Lower leg skin (tissue), 4 donors: Measurements from ENCODE around the gene ZSWIM2. TPM values are rescaled to one million over a fixed set of nuclear protein-coding genes. Genes with fewer than 3 reads are reported as not detected.
A peak's percentile ranks its signal among the peaks of the same experiment; 100 is the strongest.

Experiments used
- DNase-seq, 2 donors: peaks; one replicate each; pipeline ENCODE4 v3.0.0-alpha.2; 2019; ENCODE audit warnings: low spot score in 2 of 2
- H3K4me3 ChIP-seq: fragments of 200-600 bp; sonication (generic); 2 replicates; pipeline ENCODE4 v1.5.1; 2017; ENCODE audit warnings: mild to moderate bottlenecking, low read depth; ENCODE audit not compliant: poor library complexity, severe bottlenecking
- POLR2A ChIP-seq, 2 donors: fragments of 450-650 bp; IDR thresholded peaks; one replicate each; pipeline ENCODE4 v1.6.1; 2016 to 2017; ENCODE audit warnings: antibody characterized with exemption in 2 of 2, mild to moderate bottlenecking in 1 of 2, moderate library complexity in 1 of 2
- WGBS, 2 donors: methylation state at CpG; one replicate each; pipeline ENCODE4 v1.1.5; 2018; 5-methylcytosine and 5-hydroxymethylcytosine counted together
- intact Hi-C: fragments of 100-400 bp; cut with DNase I; formaldehyde crosslinking; loops from one replicate; pipeline ENCODE4 v1.15.0; 2023; ENCODE audit warnings: low total_unique reads
- total RNA-seq, 4 donors: library from RNA; depleted of rRNA; stranded (reverse); fragments of >200 nt; gene quantifications; one replicate each; pipeline ENCODE4 v1.1.0, GENCODE V29; 2016
- TF ChIP-seq, protein P1 (sequence below), 3 donors: fragments of 450-650 bp; IDR thresholded peaks; one replicate each; pipeline ENCODE4 v1.5.1; 2016; ENCODE audit warnings: antibody characterized with exemption in 3 of 3, mild to moderate bottlenecking in 3 of 3, moderate library complexity in 2 of 3

ZSWIM2 gene
- total RNA-seq, 4 donors from 2014 or later, result not detected

DNA sequence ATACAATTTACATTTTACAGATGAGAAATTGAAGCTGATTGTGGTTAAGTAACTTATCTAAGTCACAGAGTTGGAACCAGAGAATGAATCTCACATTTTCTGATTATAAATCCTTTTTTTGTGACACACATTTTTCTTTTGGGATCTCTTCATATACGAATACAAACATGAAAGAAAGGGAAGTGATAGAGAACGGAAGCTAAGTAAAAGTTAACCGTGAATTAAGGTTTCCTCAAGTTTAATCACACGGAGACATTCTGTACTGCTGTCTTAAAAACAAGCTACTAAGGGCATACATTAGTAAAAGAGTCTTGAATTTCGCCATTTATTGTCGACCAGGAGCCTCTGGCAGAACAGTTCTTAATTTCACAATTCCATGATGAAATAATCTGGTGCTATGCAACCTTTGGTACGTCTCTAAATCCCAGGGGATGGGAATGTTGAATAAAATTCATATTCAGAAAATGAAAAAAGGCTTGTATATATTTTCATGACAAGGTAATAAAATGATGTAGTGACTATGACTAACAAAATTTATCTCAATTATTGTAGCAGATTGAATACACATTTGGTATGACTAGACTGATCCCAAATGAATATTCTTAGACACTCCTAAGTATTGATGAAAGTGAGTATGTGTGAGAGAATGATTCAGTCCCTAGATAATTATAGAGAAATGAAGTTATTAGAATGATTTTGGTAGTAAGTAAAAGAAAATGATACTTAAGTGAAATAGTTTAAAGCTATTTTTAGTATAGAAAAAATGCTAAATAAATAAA, 40.3 kb upstream of the ZSWIM2 start:
- intact Hi-C loops, result no loop called here
- DNase-seq, result no peak
- WGBS, 2 donors, result 44 to 58% methylated on average over 7 of the region's 7 CpGs
- H3K4me3 ChIP-seq, result no peak overlapping the region
- TF ChIP-seq, protein P1, sequence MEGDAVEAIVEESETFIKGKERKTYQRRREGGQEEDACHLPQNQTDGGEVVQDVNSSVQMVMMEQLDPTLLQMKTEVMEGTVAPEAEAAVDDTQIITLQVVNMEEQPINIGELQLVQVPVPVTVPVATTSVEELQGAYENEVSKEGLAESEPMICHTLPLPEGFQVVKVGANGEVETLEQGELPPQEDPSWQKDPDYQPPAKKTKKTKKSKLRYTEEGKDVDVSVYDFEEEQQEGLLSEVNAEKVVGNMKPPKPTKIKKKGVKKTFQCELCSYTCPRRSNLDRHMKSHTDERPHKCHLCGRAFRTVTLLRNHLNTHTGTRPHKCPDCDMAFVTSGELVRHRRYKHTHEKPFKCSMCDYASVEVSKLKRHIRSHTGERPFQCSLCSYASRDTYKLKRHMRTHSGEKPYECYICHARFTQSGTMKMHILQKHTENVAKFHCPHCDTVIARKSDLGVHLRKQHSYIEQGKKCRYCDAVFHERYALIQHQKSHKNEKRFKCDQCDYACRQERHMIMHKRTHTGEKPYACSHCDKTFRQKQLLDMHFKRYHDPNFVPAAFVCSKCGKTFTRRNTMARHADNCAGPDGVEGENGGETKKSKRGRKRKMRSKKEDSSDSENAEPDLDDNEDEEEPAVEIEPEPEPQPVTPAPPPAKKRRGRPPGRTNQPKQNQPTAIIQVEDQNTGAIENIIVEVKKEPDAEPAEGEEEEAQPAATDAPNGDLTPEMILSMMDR (IDR thresholded peaks at IDR 0.05), result no peak
- TF ChIP-seq POLR2A (IDR thresholded peaks at IDR 0.05), result no peak

DNA sequence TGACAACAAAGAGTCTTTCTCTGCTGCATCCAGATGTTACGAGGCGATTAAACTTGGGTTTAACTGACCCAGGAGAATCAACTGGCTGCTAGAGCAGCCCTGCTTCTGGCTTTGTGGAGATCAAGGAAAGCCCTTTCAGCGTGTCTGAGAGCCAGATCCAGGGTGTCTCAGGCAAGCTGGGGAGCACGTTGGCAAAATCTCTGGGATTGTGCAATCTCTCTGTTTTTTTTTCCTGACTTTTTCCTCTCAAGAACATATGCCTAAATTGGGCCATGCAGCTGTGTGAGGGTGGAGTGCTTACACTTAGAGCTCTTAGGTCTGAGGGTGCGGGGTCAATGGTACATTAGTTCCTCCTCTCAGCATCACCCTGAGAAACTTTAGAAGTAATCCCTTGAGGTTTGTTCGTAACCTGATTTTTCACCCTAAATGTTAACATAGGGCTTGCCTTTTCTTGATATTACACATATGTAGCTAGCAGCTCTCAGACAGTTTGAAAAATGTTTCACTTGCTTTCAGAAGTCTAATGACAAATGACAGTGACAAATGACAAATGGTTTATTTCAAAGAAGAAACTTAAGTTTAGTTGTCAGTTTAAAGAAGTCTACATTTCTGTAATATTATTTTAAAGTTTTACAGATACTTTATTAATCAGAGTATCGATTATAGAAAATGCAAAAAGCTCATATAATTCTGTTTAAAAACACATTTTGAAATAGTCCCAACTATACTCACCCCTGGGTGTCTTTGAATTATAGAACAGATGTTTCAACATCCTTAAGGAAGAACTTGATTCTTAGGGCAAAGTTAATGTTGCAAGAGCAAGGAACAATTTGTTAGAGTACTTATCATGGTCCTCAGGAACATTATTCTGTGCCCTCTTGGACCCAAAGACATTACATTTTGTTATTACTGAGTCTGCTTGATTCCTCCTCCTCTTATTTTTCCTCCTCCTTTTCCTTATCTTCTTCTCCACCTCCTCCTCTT, 38.4 kb upstream of the ZSWIM2 start:
- DNase-seq, result peak; percentile 57 to 87
- intact Hi-C loops, result no loop called here

DNA sequence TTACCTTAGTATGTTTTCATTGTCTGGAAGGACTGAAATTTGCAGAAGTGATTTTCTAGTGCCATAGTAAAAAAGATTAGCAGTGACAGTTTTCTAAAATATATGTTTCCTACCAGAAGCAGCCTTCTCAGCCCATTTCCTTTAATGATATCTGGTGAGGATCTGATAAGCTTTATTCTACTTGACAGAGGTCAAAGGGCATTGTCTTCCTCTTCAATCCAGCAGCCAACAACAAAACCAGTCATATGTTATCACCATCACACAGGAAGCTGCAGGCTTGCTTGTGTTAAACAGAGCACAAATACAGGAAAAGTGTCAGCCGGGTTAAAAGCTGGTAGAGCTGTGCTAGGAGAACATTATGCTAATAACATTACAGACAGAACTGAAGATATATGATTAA, 35.6 kb upstream of the ZSWIM2 start:
- TF ChIP-seq, protein P1 (IDR thresholded peaks at IDR 0.05), result no peak
- no peak for TF ChIP-seq POLR2A (IDR thresholded peaks at IDR 0.05)
- intact Hi-C loops, result no loop called here
- no peak for DNase-seq
- no peak overlapping the region for H3K4me3 ChIP-seq
- 37 to 53% methylated on average over 1 of the region's 1 CpG for WGBS, 2 donors

More for the DNA sequence above, 38.4 kb upstream of the ZSWIM2 start:
- no peak for TF ChIP-seq POLR2A (IDR thresholded peaks at IDR 0.05)
- TF ChIP-seq, protein P1 (IDR thresholded peaks at IDR 0.05), result no peak
- H3K4me3 ChIP-seq, result no peak overlapping the region
- WGBS, 2 donors, result 45% methylated on average over 7 of the region's 7 CpGs

DNA sequence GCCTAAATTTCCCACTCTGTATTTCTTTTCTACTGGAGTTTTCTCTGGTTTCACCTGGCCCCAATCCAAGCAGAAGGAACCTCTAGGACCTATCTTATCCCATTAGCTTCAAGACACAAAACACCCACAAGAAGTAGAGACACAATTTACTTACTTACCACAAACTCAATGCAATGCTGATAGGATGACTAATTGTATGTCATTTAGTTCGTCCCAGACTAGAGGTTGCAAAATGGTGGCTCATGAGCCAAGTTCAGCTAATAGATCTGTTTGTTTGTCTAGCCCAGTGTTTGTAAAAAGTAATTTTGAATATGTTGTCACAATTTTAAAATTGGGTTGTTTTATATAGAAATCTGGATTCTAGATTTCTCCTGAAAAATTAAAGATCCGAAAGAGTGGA, 34.7 kb upstream of the ZSWIM2 start:
- TF ChIP-seq, protein P1 (IDR thresholded peaks at IDR 0.05), result no peak
- no peak for TF ChIP-seq POLR2A (IDR thresholded peaks at IDR 0.05)
- whole genome bisulfite sequencing, 2 donors, result 75 to 84% methylated on average over 2 of the region's 2 CpGs
- no peak overlapping the region for H3K4me3 ChIP-seq
- intact Hi-C loops, result no loop called here
- DNase-seq, result no peak

DNA sequence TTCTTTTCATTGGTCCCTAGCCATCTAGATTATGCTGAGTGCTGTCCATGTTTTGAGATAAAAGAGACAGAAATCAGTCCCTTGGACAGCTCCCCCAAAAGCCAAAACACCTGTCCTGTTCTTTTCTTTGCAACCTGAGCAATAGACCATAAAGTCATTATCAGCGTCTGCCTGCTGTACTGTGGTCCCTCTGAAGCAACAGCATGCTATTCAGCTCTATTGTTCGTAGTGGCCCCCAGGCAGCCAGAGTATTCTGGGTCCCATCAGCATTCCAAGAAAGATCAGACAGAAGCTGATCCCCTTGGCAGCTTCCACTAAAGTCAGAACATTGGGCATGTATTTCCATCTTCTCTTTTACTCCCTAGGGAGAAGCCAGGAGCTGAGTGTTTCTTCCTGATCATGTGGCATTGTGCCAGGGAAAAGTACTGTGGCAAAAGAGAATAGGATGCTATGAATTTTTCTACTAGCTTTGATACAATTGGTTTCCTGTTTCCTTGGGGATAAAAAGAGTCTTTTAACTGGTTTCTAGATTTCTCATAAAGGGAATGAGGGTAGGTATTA, 33.6 kb upstream of the ZSWIM2 start:
- H3K4me3 ChIP-seq, result no peak overlapping the region
- intact Hi-C loops, result no loop called here
- TF ChIP-seq, protein P1 (IDR thresholded peaks at IDR 0.05), result no peak
- TF ChIP-seq POLR2A (IDR thresholded peaks at IDR 0.05), result no peak
- no peak for DNase-seq
- 49 to 50% methylated on average over 2 of the region's 2 CpGs for WGBS, 2 donors
